DMS 273 (cell line): Measurements from ENCODE around the gene ETV6.

Experiments
- DNase-seq: peaks from one replicate; lab custom pipeline; 2025; ENCODE audit not compliant: unreplicated experiment; lab: John Stamatoyannopoulos, UW

The ETV6 gene

DNA sequence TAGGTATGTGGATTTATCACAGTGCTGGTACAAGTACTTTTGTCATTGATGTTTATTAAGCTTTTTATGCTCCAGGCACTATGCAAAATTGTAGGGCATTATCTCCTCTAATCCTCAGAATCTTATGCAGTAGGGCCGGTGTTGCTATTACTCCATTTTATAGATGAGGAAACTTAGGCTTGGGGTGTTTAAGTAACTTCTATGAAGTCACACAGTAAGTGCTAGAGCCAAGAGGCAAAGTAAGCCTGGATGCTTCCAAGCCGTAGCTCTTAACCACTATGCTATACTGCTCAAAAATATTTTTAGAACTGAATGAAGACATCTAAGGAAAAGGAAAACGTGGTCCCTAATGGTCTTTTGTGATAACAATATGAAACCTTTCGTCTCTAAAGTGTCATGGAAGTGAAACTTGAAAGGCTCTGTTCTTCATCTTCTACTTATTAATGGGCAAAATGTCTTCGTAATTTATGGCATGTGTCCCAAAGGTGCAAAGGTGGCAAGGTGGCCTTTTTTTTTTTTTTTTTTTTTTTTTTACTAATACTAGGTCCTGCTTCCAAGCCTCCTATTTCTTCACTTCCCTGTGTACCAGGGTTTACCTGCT, 85.2 kb downstream of the ETV6 start:
- no peak for DNase-seq

DNA sequence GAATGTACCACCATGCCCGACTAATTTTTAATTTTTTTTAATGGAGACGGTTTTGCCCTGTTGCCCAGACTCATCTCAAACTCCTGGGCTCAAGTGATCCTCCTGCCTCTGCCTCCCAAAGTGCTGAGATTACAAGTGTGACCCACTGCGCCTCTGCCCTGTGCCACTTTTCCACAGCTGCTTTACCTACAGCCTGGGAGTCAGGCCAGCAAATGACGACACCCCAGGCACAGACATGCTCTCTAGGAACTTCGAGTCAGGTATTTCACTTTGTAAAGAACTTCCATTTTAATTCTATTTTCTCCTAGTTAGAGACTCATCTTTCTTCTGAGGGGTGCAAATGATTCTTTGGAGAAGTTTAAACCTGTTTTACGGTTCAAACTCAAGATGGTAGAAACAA, 89.0 kb downstream of the ETV6 start:
- no peak for DNase-seq

DNA sequence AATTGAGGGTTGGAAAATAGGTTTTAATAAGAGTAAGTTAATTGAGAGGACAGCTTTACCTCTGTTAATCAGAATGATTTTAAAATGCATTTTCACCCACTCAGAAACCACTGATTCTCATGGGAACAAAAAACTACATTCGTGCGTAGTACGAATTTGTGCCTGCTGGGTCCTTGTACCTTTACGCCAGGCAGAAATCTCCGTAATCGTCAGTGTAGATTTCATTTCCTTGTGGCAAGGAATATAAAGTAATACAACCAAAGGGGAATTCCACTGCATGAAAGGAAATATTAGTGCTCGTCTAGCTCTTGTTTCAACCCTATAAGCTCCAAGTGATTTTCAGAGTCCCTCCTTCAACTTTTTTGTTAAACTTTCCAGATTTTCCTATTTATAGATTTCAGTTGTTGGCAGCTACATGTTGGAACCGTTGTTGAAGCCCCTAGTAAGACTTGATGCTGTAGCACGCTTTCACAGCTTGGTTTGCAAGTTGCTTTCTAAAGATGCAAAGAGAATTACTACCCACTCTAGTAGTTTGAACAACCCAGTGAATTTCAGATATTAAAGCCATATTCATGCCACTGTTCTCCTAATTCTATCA, 90.6 kb downstream of the ETV6 start:
- DNase-seq: no peak

- DNase-seq: no peak
Measured at GRCh38 chr12:11741434-11742092, 92.1 kb downstream of the ETV6 start.

- no peak for DNase-seq
Measured at GRCh38 chr12:11743423-11744409, 94.2 kb downstream of the ETV6 start.

DNA sequence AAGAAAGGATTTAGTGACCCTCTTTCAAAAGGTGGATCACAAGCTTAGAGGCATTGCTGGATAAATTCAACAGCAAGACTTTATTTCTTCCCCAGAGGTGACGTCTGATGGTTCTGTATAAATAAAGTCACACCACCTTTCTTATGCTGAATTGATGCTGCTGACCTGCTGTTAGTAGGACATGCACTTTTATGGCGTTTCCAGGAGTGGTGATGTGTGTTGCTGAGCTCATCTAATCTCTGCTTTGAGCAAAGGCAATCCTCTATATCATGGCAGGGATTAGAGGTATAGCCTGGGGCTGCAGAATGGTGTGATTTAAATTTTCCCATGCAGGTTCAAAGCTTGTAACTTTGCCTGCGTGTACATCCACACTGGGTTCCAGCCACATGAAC, 94.9 kb downstream of the ETV6 start:
- DNase-seq: no peak

DNA sequence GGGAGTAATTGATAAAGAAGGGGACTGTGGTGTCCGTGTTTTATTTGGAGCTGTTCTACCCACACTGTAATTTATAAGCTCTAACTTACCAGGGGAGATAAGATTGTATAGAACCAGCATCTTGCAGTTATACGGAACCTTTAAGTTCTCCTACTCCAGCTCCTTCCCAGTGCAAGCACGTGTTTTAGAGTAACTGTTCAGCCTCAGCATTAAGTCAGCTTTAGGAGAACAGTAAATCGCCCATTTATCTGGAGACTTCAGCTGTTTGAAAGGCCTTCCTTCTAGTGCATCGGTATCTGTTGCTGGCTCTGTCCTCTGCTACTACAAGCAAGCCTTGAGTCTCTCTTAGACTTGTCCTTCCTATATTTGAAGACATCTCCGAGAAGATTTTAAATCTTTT, 95.6 kb downstream of the ETV6 start:
- DNase-seq: no peak

DNA sequence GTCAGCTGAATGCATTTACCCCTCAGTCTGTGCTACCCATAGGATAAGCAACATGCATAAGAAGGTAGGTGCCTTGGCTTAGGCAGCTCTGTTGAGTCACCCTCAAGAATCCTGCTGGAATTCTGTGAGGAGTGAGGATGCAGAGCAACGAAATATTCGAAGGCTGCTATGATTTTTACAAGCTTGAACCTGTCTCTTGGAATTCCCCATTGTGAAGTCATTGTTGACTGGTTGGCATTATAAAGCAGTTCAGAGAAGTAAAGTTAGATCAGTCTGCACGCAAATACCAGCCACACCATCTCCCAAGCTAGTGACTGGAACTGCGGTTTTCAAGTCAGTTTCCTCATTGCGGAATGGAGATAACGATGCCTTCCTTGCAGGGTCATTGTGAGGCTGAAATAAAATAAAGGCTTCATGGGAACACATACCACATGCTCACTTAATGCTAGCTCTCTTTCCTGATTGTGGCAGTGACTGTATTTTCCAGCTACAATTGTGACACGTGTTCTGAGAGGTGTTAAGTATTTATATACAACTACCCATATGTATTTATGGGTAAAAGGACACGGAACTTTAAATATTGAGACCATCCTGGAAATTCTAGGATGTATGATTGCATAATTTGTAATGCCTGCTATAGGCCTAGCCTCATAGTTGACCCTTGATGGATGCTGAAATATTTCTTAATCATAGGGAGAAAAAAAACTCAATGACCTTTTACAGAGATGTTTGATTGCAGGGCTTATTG, 96.7 kb downstream of the ETV6 start:
- no peak for DNase-seq

- no peak for DNase-seq
Measured at GRCh38 chr12:11746940-11747716, 97.7 kb downstream of the ETV6 start.

DNA sequence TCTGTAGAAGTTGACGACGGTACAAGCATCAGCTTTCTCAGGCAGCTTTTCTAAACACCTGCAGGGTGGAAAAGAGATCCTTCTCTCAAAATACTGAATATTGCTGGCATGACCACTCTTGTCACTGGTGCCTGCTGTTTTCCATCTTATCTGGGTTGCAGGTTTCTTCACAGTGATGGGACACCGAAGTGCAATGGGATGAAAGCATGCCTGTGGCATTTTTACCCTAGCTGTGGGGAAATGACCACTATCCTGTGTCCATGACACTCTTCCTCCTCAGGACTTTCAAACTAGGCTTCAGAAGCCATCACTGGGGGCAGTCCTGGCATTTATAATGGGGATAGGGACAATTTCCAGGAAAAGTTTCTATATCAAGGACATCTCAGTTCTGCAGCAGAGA, 98.5 kb downstream of the ETV6 start:
- no peak for DNase-seq

GRCh38 chr12:11748903-11749302, 99.4 kb downstream of the ETV6 start:
- DNase-seq: no peak

GRCh38 chr12:11749943-11750690, 100.6 kb downstream of the ETV6 start:
- no peak for DNase-seq

GRCh38 chr12:11752403-11753149, 103.1 kb downstream of the ETV6 start:
- DNase-seq: no peak

DNA sequence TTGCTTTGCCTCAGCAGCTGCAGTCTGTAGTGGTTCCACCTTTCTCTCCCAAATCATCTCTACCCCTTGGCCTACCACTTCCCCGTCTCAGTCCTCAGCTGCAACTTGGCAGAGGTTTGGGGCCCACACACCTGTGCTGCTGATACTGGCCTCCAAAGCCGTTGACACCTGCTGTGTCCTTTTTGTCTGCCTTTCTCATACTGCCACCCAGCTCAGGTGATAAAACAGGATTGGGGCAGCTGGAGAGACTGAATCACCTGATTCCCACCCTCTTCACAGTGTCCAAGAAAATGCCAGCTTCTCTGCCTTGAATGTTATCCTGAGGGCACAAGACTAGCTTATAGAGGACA, 103.7 kb downstream of the ETV6 start:
- DNase-seq: no peak

- DNase-seq: no peak
Measured at GRCh38 chr12:11753826-11754225, 104.4 kb downstream of the ETV6 start.

DNA sequence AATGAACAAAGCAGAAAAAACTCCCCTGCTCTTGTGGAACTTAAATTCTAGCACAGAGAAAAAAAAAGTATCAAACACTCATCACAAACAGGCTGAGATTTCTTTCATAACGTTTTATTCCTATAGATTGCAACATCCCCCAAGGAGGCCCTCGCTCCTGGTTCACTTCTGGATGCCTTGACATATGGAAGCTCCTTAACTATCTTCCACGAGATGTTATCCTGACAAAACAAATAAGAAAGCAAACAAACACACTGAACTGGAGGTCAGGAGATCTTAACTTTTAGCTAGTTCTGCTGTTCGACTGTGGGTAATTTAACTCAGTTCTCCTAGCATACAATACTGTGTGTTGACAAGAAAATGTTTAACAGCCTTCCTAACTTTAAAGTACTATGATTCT, 104.8 kb downstream of the ETV6 start:
- DNase-seq: no peak

DNA sequence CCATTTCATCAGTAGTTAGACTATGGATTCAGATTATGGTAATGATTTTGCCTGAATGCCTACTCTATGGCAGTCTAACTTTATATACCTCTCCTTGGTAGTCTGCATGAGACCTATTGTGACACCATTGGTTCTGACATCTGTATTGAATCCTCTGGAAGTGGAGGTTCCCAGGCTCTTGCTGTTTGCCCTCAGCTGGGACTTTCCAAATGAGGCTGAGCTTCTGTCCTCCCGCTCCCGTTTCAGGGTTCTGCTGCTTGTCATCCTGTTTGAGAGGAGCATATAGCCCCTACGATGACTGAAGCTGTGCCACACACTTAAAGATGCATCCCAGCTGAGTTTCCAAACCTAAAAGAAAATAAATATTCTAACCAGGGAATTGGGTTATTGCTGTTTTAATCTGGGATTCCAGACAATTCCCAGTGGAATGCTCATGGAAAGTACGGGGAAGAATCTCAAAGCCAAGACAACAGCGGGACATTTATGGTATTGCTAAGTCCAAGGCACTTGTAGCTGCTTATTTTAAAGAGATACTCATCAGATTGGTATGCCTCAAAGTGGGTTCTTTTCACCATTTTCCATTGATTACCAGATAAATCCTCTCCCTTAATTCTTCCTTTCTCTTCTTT, 105.9 kb downstream of the ETV6 start:
- no peak for DNase-seq

GRCh38 chr12:11756022-11756421, 106.5 kb downstream of the ETV6 start:
- no peak for DNase-seq
